Kidney (tissue), 14 donors: ENCODE results near the gene NPM3. TPM values are rescaled to one million over a fixed set of nuclear protein-coding genes. Genes with fewer than 3 reads are reported as not detected.
A peak's percentile ranks its signal among the peaks of the same experiment; 100 is the strongest.

Experiments used
- DNase-seq, 5 donors: peaks; one replicate each; pipeline ENCODE4 v3.0.0-alpha.2; 2013 to 2020
- FAIRE-seq: peaks from 2 replicates; lab custom pipeline; 2012; peaks lifted over from hg19 to GRCh38; lab: Jason Lieb, UNC
- H3K27ac ChIP-seq, 2 donors: one replicate each; pipeline ENCODE4 v1.7.0; 2013; ENCODE audit warnings: low read depth in 2 of 2, low read length in 2 of 2, inconsistent platforms in 1 of 2
- H3K27me3 ChIP-seq: one replicate; pipeline ENCODE4 v1.7.1; 2013; ENCODE audit warnings: low read length, inconsistent platforms; ENCODE audit not compliant: control insufficient read depth, insufficient read depth
- H3K36me3 ChIP-seq, 3 donors: one replicate each; pipeline versions ENCODE4 v1.7.0 to v1.7.1; 2013; ENCODE audit warnings: low read length in 3 of 3, control low read depth in 1 of 3, inconsistent platforms in 1 of 3; ENCODE audit not compliant: insufficient read depth in 3 of 3, control insufficient read depth in 2 of 3
- H3K4me1 ChIP-seq, 3 donors: one replicate each; pipeline versions ENCODE4 v1.7.0 to v1.7.1; 2013; ENCODE audit warnings: low read length in 3 of 3, inconsistent platforms in 1 of 3, low read depth in 1 of 3; ENCODE audit not compliant: control insufficient read depth in 2 of 3, insufficient read depth in 2 of 3
- H3K4me3 ChIP-seq, 3 donors: one replicate each; pipeline versions ENCODE4 v1.7.0 to v1.8.1; 2013; ENCODE audit warnings: low read length in 3 of 3, control low read depth in 1 of 3, inconsistent platforms in 1 of 3
- H3K9ac ChIP-seq, 3 donors: one replicate each; pipeline versions ENCODE4 v1.7.0 to v1.7.1; 2013; ENCODE audit warnings: low read length in 3 of 3, control low read depth in 1 of 3, inconsistent platforms in 1 of 3
- H3K9me3 ChIP-seq, 3 donors: one replicate each; pipeline versions ENCODE4 v1.7.0 to v1.7.1; 2013; ENCODE audit warnings: low read length in 3 of 3, control low read depth in 1 of 3, inconsistent platforms in 1 of 3; ENCODE audit not compliant: control insufficient read depth in 2 of 3, insufficient read depth in 1 of 3
- intact Hi-C: fragments of 100-400 bp; cut with DNase I; formaldehyde crosslinking; loops from one replicate; pipeline ENCODE4 v1.11.1; 2022
- polyA plus RNA-seq: library from polyadenylated mRNA; stranded (reverse); fragments of 350-450 nt; fragmentation: Illumina TruSeq; extraction: RNeasy Lipid Tissue Mini Kit (QIAGEN cat#74804); gene quantifications from one replicate; pipeline ENCODE4 v1.2.3, GENCODE V29; 2014; ENCODE audit warnings: low read depth, low replicate concordance; ENCODE audit not compliant: insufficient read depth
- total RNA-seq: library from RNA; stranded (reverse); fragmentation: NEBNext Ultra II Directional; extraction: Animal tissue kit (Norgen Biotek cat#: 25700); gene quantifications from one replicate; pipeline ENCODE4 v1.2.1, GENCODE V29; 2021
- TF ChIP-seq, protein P1 (sequence below): IDR thresholded peaks from 3 replicates; pipeline ENCODE4 v1.5.1; 2012; ENCODE audit warnings: mild to moderate bottlenecking, moderate library complexity, borderline replicate concordance; ENCODE audit not compliant: insufficient read depth; ENCODE audit errors: extremely low read depth
- donor health status: control.
- donor health status: control.
- donor health status: control.
- donor health status: control.
- donor health status: control.
- donor health status: DM: yes; HTN: yes; CAD: no.
- donor health status: Normal renal cell carcinoma (clear cell type).

Gene NPM3
- total and polyA plus RNA-seq, 2 donors from 2014 or later, result 23.8 to 34.0 TPM

DNA sequence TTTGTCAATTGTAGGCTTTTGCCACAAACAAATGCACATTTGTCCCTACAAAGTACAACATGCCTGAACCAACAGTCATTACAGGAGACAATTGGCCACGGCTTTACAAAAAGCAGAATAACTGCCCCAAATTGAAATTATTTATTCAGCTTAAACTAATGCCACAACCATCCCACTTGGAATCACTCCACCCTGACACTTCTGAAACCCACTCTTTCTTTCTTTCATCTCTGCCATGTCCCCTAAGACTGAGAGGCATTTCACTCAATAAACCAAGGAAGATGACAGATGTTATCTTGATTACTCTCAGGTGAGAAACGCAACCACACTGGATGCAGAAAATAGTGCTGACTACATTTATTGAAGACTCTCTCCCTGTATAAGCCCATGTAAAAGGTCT is 2.6 kb upstream of the NPM3 start:
- no peaks in the 10 kb centered on the region for H3K27me3 ChIP-seq
- no peak overlapping the region for H3K4me3 ChIP-seq
- H3K36me3 ChIP-seq, result peaks cover 9 to 38% (median 23%) of the 10 kb centered on the region in 3 donors
- H3K9me3 ChIP-seq, result no peaks in the 10 kb centered on the region
- FAIRE-seq (no peak), DNase-seq (no peak)
- TF ChIP-seq, protein P1, sequence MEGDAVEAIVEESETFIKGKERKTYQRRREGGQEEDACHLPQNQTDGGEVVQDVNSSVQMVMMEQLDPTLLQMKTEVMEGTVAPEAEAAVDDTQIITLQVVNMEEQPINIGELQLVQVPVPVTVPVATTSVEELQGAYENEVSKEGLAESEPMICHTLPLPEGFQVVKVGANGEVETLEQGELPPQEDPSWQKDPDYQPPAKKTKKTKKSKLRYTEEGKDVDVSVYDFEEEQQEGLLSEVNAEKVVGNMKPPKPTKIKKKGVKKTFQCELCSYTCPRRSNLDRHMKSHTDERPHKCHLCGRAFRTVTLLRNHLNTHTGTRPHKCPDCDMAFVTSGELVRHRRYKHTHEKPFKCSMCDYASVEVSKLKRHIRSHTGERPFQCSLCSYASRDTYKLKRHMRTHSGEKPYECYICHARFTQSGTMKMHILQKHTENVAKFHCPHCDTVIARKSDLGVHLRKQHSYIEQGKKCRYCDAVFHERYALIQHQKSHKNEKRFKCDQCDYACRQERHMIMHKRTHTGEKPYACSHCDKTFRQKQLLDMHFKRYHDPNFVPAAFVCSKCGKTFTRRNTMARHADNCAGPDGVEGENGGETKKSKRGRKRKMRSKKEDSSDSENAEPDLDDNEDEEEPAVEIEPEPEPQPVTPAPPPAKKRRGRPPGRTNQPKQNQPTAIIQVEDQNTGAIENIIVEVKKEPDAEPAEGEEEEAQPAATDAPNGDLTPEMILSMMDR, result no peak
- H3K9ac ChIP-seq, result no peak overlapping the region
- intact Hi-C loops, result no loop called here
- peaks cover 0 to 20% (median 4%) of the 10 kb centered on the region in 3 donors for H3K4me1 ChIP-seq
- H3K27ac ChIP-seq, result no peak overlapping the region

DNA sequence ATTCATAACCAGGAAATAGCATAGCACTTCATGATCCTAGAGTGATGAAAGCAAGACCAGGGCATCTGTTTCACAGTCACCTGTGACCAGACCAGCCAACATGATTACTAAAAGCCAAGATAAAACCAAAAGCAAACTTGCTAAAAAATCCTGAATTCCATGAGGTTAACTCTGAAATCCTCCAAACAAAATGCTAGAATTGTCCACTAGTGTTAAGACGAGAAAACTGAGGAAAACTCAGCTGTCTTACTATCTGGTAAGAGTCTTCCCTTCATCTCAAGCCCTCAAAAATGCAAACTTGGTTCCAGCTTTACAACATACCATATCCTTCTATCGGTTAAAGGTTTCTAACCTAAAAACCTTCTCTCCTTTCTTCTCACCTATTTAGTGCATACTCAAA is 1.3 kb upstream of the NPM3 start:
- Histone ChIP-seq H3K4me3 (no peak overlapping the region), H3K27me3 (peaks cover 3% of the 10 kb centered on the region), H3K36me3 (peaks cover 9 to 30% (median 20%) of the 10 kb centered on the region in 3 donors), H3K9ac (no peak overlapping the region), H3K4me1 (peaks cover 0 to 26% (median 4%) of the 10 kb centered on the region in 3 donors), H3K9me3 (no peaks in the 10 kb centered on the region), H3K27ac (no peak overlapping the region)
- DNase-seq, result no peak
- intact Hi-C loops, result no loop called here
- FAIRE-seq, result no peak
- TF ChIP-seq, protein P1, result no peak

DNA sequence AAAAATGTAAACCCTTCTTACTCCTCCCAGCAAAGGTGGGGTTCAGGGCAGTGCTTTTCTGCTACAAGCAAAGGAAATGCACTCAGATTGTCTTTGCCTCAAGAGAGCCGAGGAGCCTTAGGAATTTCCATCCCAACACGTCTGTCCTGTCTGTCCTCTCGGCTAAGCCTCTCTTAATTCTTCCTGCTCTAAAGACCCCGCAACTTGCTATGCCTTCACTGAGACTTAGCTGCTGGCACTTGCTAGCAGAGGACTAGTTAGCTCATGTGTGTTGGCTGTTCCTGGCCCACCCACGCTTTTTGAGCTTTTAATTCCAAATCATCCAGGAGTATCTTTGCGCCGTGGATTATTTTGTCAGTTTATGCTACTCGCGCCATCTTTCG is 481 bp upstream of the NPM3 start:
- Histone ChIP-seq H3K36me3 (peaks cover 9 to 28% (median 18%) of the 10 kb centered on the region in 3 donors), H3K27ac (no peak overlapping the region), H3K27me3 (peaks cover 4% of the 10 kb centered on the region), H3K4me1 (peaks cover 0 to 30% (median 4%) of the 10 kb centered on the region in 3 donors), H3K4me3 (peak overlapping the region; percentile 77 to 87 (median 80)), H3K9ac (peak overlapping the region in 2 of 3 donors; percentile 29 to 67), H3K9me3 (no peaks in the 10 kb centered on the region)
- TF ChIP-seq, protein P1, result no peak
- intact Hi-C loops, result no loop called here
- DNase-seq (peak in 2 of 5 donors; percentile 18 to 34), FAIRE-seq (no peak)
